Measurements from ENCODE around the gene TDRD12.
"Not testable (repeated sequence)": the region's sequence is repeated elsewhere in the genome, so short reads cannot be mapped to it uniquely, and the experiment has no call there.

- TF ChIP-seq CTCF (conservative IDR thresholded peaks at IDR 0.05); EZH2 (IDR thresholded peaks at IDR 0.05; ENCODE audit: low read depth): not testable (repeated sequence)
Measured at GRCh38 chr19:32867436-32867835, 147.9 kb downstream of the TDRD12 start.

All from PC-9 (cell line).